B cell (primary cell): ENCODE results near the gene COL4A1. TPM values are rescaled to one million over a fixed set of nuclear protein-coding genes. Genes with fewer than 3 reads are reported as not detected.

Experiments
- ATAC-seq: fragments of 200-7000 bp; cut with Tn5 transposase; one replicate; pipeline ENCODE4 v1.10.0; 2021; ENCODE audit warnings: low read depth, mild to moderate bottlenecking, moderate number of reproducible peaks, moderate library complexity
- CTCF ChIA-PET: fragments of 350-600 bp; sonication (Branson Sonifier 250); formaldehyde crosslinking; loops from one replicate; lab custom pipeline; 2021; ENCODE audit warnings: antibody characterized with exemption, inconsistent platforms; lab: Charles Lee
- POLR2A ChIA-PET: fragments of 350-600 bp; sonication (Branson Sonifier 250); formaldehyde crosslinking; loops from one replicate; lab custom pipeline; 2021; ENCODE audit warnings: antibody characterized with exemption; lab: Charles Lee
- DNase-seq: peaks from one replicate; pipeline ENCODE4 v3.0.0; 2013
- H2AFZ ChIP-seq: 2 replicates; pipeline ENCODE4 v1.6.1; 2012; ENCODE audit warnings: mild to moderate bottlenecking, low read depth, low read length; ENCODE audit not compliant: insufficient read depth, poor library complexity, severe bottlenecking
- H3K27ac ChIP-seq, 2 donors: 1 replicate in 1 of 2; 2 replicates in 1 of 2; pipeline ENCODE4 v1.5.1; 2012 to 2013; ENCODE audit warnings: low read length in 2 of 2, mild to moderate bottlenecking in 2 of 2, moderate library complexity in 1 of 2
- H3K27me3 ChIP-seq, 4 experiments: fragments of 200-600 bp in 1 of 4; sonication (generic) in 1 of 4; replicated peaks in 1 of 4; 1 replicate in 2 of 4; 2 replicates in 2 of 4; pipeline versions ENCODE4 v1.6.1 to v1.7.0; 2013 to 2016; ENCODE audit warnings: low read length in 3 of 4, mild to moderate bottlenecking in 2 of 4, mixed read lengths in 1 of 4, moderate library complexity in 1 of 4; ENCODE audit not compliant: insufficient read depth in 4 of 4, control insufficient read depth in 3 of 4; ENCODE audit errors: control extremely low read depth in 1 of 4
- H3K36me3 ChIP-seq, 2 experiments: replicated peaks in 1 of 2; 1 replicate in 1 of 2; 2 replicates in 1 of 2; pipeline versions ENCODE4 v1.6.1 to v1.7.1; 2013; ENCODE audit warnings: low read length in 1 of 2; ENCODE audit not compliant: insufficient read depth in 2 of 2, control insufficient read depth in 1 of 2; ENCODE audit errors: control extremely low read depth in 1 of 2, extremely low read depth in 1 of 2
- H3K4me1 ChIP-seq, 2 donors: fragments of 200-600 bp in 1 of 2; sonication (generic) in 1 of 2; 1 replicate in 1 of 2; 2 replicates in 1 of 2; pipeline versions ENCODE4 v1.5.1 to v1.6.1; 2013 to 2017; ENCODE audit warnings: low read length in 2 of 2; ENCODE audit not compliant: control insufficient read depth in 2 of 2, insufficient read depth in 2 of 2
- H3K4me2 ChIP-seq: replicated peaks from 2 replicates; pipeline ENCODE3; 2012; ENCODE audit warnings: mild to moderate bottlenecking, low read depth, low read length; ENCODE audit not compliant: poor library complexity, severe bottlenecking
- H3K4me3 ChIP-seq, 5 experiments: fragments of 200-600 bp in 1 of 5; sonication (generic) in 1 of 5; 1 replicate in 3 of 5; 2 replicates in 2 of 5; pipeline versions ENCODE4 v1.5.1 to v1.7.0; 2011 to 2016; ENCODE audit warnings: low read length in 4 of 5, mild to moderate bottlenecking in 4 of 5, low read depth in 2 of 5, control low read depth in 1 of 5, moderate library complexity in 1 of 5; ENCODE audit not compliant: insufficient read depth in 1 of 5; ENCODE audit errors: control extremely low read depth in 1 of 5, extremely low read depth in 1 of 5
- H3K79me2 ChIP-seq: fragments of 200-600 bp; sonication (generic); one replicate; pipeline ENCODE4 v1.6.0; 2016; ENCODE audit warnings: low read length; ENCODE audit not compliant: control insufficient read depth, insufficient read depth
- H3K9ac ChIP-seq: fragments of 200-600 bp; sonication (generic); 2 replicates; pipeline ENCODE4 v1.6.1; 2017; ENCODE audit warnings: mild to moderate bottlenecking, low read length, moderate library complexity
- H3K9me3 ChIP-seq, 3 donors: one replicate each; pipeline versions ENCODE4 v1.6.1 to v1.7.1; 2013; ENCODE audit warnings: low read length in 2 of 3; ENCODE audit not compliant: control insufficient read depth in 2 of 3, insufficient read depth in 1 of 3; ENCODE audit errors: control extremely low read depth in 1 of 3
- H4K20me1 ChIP-seq: 2 replicates; pipeline ENCODE4 v1.6.0; 2012; ENCODE audit warnings: mild to moderate bottlenecking, low read length; ENCODE audit not compliant: insufficient read depth, control insufficient read depth, poor library complexity, severe bottlenecking
- H3K27ac Mint-ChIP-seq: one replicate; pipeline ENCODE4 v1.8.0; 2021; ENCODE audit warnings: mixed read lengths
- H3K27me3 Mint-ChIP-seq: one replicate; pipeline ENCODE4 v1.8.0; 2021; ENCODE audit warnings: mixed read lengths
- H3K4me1 Mint-ChIP-seq: one replicate; pipeline ENCODE4 v1.8.0; 2021; ENCODE audit warnings: mixed read lengths
- H3K4me3 Mint-ChIP-seq: one replicate; pipeline ENCODE4 v1.8.0; 2021; ENCODE audit warnings: mixed read lengths
- H3K9me3 Mint-ChIP-seq: one replicate; pipeline ENCODE4 v1.8.0; 2022; ENCODE audit warnings: mixed read lengths; ENCODE audit not compliant: insufficient read depth
- EZH2 ChIP-seq: IDR thresholded peaks from 2 replicates; pipeline ENCODE4 v1.6.1; 2012; ENCODE audit warnings: borderline replicate concordance, low read depth, mild to moderate bottlenecking, moderate library complexity, low read length; ENCODE audit not compliant: insufficient read depth, poor library complexity, severe bottlenecking
- WGBS: methylation state at CpG from one replicate; pipeline ENCODE4 v1.1.5; 2013; ENCODE audit warnings: missing lambda C conversion rate; ENCODE audit not compliant: insufficient coverage; 5-methylcytosine and 5-hydroxymethylcytosine counted together
- intact Hi-C: fragments of 100-400 bp; cut with micrococcal nuclease; formaldehyde crosslinking; loops from one replicate; pipeline ENCODE4 v1.10.0; 2022
- polyA plus RNA-seq: library from polyadenylated mRNA; depleted of rRNA; stranded (reverse); fragments of >200 nt; gene quantifications from 2 replicates; pipeline ENCODE4 v1.2.3, GENCODE V29; 2012
- total RNA-seq, 2 donors: library from RNA; stranded (reverse); fragments of 120-200 nt in 1 of 2; gene quantifications; 1 replicate in 1 of 2; 2 replicates in 1 of 2; pipeline versions ENCODE4 v1.2.3 to v1.2.4, GENCODE V29; 2013 to 2022
- TF ChIP-seq, protein P1 (sequence below): fragments of 200-600 bp; IDR thresholded peaks from one replicate; pipeline ENCODE4 v1.8.0; 2022; ENCODE audit warnings: antibody characterized with exemption, mild to moderate bottlenecking

Gene COL4A1
- total and polyA plus RNA-seq, 2 donors (not counting 1 experiment from before 2014, with no cell fraction given), result not detected

GRCh38 chr13:110121422-110122083 is 185.4 kb downstream of the COL4A1 start:
- H3K27me3 Mint-ChIP-seq, result peaks cover 13% of the 10 kb centered on the region
- intact Hi-C loops, result no loop called here
- no peak overlapping the region for H3K4me3 Mint-ChIP-seq
- TF ChIP-seq, protein P1, sequence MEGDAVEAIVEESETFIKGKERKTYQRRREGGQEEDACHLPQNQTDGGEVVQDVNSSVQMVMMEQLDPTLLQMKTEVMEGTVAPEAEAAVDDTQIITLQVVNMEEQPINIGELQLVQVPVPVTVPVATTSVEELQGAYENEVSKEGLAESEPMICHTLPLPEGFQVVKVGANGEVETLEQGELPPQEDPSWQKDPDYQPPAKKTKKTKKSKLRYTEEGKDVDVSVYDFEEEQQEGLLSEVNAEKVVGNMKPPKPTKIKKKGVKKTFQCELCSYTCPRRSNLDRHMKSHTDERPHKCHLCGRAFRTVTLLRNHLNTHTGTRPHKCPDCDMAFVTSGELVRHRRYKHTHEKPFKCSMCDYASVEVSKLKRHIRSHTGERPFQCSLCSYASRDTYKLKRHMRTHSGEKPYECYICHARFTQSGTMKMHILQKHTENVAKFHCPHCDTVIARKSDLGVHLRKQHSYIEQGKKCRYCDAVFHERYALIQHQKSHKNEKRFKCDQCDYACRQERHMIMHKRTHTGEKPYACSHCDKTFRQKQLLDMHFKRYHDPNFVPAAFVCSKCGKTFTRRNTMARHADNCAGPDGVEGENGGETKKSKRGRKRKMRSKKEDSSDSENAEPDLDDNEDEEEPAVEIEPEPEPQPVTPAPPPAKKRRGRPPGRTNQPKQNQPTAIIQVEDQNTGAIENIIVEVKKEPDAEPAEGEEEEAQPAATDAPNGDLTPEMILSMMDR, result no peak
- TF ChIP-seq EZH2, result no peak
- ChIA-PET POLR2A (no interaction called here), CTCF (no interaction called here)
- Histone ChIP-seq H3K9me3 (no peaks in the 10 kb centered on the region), H3K9ac (no peak overlapping the region), H2AFZ (no peak overlapping the region), H4K20me1 (no peaks in the 10 kb centered on the region), H3K36me3 (no peaks in the 10 kb centered on the region), H3K4me3 (no peak overlapping the region), H3K27ac (no peak overlapping the region), H3K79me2 (no peaks in the 10 kb centered on the region), H3K4me2 (no peak overlapping the region), H3K27me3 (peaks cover 0 to 14% (median 4%) of the 10 kb centered on the region in 4 experiments), H3K4me1 (no peaks in the 10 kb centered on the region)
- ATAC-seq (no peak), DNase-seq (no peak)
- WGBS, result 90% methylated on average over 5 of the region's 6 CpGs
- H3K9me3 Mint-ChIP-seq, result no peaks in the 10 kb centered on the region
- H3K4me1 Mint-ChIP-seq, result no peaks in the 10 kb centered on the region
- no peak overlapping the region for H3K27ac Mint-ChIP-seq
